Measurements from ENCODE around the gene FBXO48. TPM values are rescaled to one million over a fixed set of nuclear protein-coding genes. Genes with fewer than 3 reads are reported as not detected.

FBXO48 gene
- total and polyA plus RNA-seq, 12 donors: 0.27 to 1.2 (median 0.86) TPM

GRCh38 chr2:68453761-68454360, 13.2 kb downstream of the FBXO48 start:
- TF ChIP-seq CTCF (IDR thresholded peaks at IDR 0.05): no peak
- no peak for ATAC-seq

GRCh38 chr2:68452158-68452900, 14.8 kb downstream of the FBXO48 start:
- H3K9me3 ChIP-seq: peaks cover 0 to 21% (median 6%) of the 10 kb centered on the region in 11 donors
- H3K4me1 ChIP-seq: peaks cover 0 to 7% (median 0%) of the 10 kb centered on the region in 9 donors
- no peak for DNase-seq
- no peak for TF ChIP-seq CTCF (IDR thresholded peaks at IDR 0.05)
- H3K27me3 ChIP-seq: no peaks in the 10 kb centered on the region
- no peak overlapping the region for H3K27ac ChIP-seq
- WGBS, 2 donors: 74 to 75% methylated on average over 5 of the region's 5 CpGs
- H3K36me3 ChIP-seq: no peaks in the 10 kb centered on the region
- intact Hi-C loops (cut with DNase I): no loop called here
- H3K4me3 ChIP-seq: no peak overlapping the region
- ATAC-seq: peak in 1 of 8 donors; percentile 20

More at GRCh38 chr2:68453761-68454360, 13.2 kb downstream of the FBXO48 start:
- 57 to 69% methylated on average over 2 of the region's 2 CpGs for WGBS, 2 donors
- Histone ChIP-seq H3K27me3 (no peaks in the 10 kb centered on the region), H3K4me3 (no peak overlapping the region), H3K9me3 (peaks cover 0 to 6% (median 2%) of the 10 kb centered on the region in 11 donors), H3K36me3 (no peaks in the 10 kb centered on the region), H3K4me1 (peaks cover 0 to 7% (median 0%) of the 10 kb centered on the region in 9 donors), H3K27ac (no peak overlapping the region)
- intact Hi-C loops (cut with DNase I): no loop called here
- DNase-seq: no peak

GRCh38 chr2:68448671-68449653, 18.1 kb downstream of the FBXO48 start:
- peaks cover 0 to 7% (median 0%) of the 10 kb centered on the region in 9 donors for H3K4me1 ChIP-seq
- no peak for TF ChIP-seq CTCF (IDR thresholded peaks at IDR 0.05)
- 90 to 93% methylated on average over 24 of the region's 24 CpGs for WGBS, 2 donors
- no peak overlapping the region for H3K27ac ChIP-seq
- ATAC-seq: peak in 3 of 8 donors; percentile 14 to 68 (median 61)
- intact Hi-C loops (cut with DNase I): loop anchor here in 3 of 10 donors (10.0 kb wide), 3 partner anchors 134 to 194 kb away; partner anchors contain the start of genes CNRIP1 (in 1 of the 3) and PPP3R1 (in 1 of the 3)
- no peak for DNase-seq
- H3K9me3 ChIP-seq: peaks cover 0 to 27% (median 9%) of the 10 kb centered on the region in 11 donors
- H3K27me3 ChIP-seq: no peaks in the 10 kb centered on the region
- no peaks in the 10 kb centered on the region for H3K36me3 ChIP-seq
- H3K4me3 ChIP-seq: no peak overlapping the region
